ENCODE results near the gene MAB21L2. TPM values are rescaled to one million over a fixed set of nuclear protein-coding genes. Genes with fewer than 3 reads are reported as not detected.
"Not testable (repeated sequence)": the region's sequence is repeated elsewhere in the genome, so short reads cannot be mapped to it uniquely, and the experiment has no call there.

MAB21L2 gene
- total RNA-seq (2014; rRNA removed; shearing (Covaris generic)): not detected in 2 replicates
- polyA plus RNA-seq (2015; cell fraction: cytosol; rRNA removed): not detected in 2 replicates
- polyA plus RNA-seq (2015; cell fraction: nucleus; rRNA removed): not detected in 2 replicates

DNA sequence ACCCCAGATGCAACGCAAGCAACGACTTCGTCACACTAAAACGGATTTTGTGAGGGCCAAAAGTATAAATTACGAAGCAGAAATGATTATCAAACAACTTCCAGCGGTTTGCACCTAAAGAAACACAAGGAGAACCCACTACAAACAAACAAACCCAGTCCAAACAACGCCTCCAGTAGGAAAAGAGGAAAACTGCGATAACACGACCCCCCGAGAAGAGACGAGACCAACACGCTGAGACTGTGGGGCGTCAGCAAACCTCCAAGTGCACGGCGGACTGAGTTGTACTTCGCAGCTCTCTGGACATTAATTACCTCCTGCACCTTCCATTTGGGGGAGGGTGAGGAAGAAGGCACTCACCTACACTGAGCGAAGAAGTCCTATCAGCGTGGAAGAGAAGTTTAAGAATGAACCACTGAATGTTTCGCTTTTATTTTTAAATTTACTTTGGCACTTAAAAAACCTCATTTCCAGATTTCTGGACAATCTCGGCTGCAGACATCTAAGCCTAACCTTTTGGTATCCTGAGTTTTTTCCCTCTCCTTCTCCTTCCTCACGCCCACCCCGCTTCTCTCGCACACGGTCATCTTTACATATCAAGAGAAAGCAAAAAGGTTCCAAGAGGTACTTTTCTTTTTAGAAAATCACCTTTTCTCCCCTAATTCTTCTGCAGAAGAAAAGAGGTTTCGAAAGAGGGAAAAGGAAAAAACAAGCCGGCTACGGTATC, at the start of gene MAB21L2:
Gene MAB21L2, plus strand, starts transcription at position 6 of the 727 bp plus-strand sequence. CDS start 879 bp downstream, outside the sequence.
- DNase-seq (ENCODE audit: low read depth, low spot score): no peak
- in situ Hi-C loops (cut with HindIII; ENCODE audit: low pct_unique_long_range_greater_than_20kb, low sequenced_read_pairs): no loop called here

DNA sequence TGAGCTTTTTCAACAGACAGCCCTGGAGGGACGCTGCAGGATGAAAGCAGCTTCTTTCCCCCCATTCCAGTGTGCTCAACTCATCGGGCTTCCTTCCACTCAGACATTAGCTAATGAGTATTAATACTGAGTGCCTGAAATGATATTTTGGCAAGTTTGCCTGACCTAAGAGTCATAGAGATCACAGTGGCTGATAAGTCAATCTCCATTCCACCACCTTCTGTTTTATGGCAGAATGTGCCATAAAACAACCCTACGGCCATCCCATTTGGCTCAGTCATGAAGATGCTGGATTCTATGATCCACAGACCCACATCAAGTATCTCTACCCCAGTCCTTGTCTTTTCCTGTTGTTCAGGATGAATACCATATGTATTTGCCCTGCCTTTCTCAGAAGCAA, 48.3 kb upstream of the MAB21L2 start:
- in situ Hi-C loops (cut with HindIII; ENCODE audit: low pct_unique_long_range_greater_than_20kb, low sequenced_read_pairs): no loop called here
- DNase-seq (ENCODE audit: low read depth, low spot score): no peak

DNA sequence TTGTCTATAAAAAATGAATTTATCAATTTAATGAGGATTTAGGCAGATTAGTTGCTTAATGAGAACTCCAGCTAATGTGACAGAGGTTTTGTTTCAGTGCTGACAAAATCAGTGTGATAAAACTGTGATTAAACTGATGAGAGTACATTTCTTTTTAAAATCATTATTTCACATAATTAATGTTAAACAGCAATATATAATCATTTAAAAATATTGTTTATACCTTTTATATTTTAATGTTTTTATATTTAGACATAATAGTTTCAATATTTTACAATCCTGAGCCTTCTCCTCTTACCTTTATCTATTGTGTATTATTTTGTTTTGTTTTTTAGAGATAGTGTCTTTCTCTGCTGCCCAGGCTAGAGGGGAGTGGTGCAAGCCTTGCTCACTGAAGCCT, 47.1 kb upstream of the MAB21L2 start:
- in situ Hi-C loops (cut with HindIII; ENCODE audit: low pct_unique_long_range_greater_than_20kb, low sequenced_read_pairs): no loop called here

DNA sequence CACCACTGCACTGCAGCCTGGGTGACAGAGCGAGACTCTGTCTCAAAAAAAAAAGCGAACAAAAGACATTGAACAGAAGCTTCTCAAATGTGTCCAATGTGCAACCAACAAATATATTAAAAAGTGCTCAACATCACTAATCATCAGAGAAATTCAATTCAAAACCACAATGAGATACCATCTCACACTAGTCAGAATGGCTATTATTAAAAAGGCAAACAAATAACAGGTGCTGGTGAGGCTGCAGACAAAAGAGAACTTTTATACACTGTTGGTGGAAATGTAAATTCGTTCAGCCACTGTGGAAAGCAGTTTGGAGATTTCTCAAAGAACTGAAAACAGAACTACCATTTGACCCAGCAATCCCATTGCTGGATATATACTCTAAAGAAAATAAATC, 44.0 kb upstream of the MAB21L2 start:
- in situ Hi-C loops (cut with HindIII; ENCODE audit: low pct_unique_long_range_greater_than_20kb, low sequenced_read_pairs); DNase-seq (ENCODE audit: low read depth, low spot score): not testable (repeated sequence)

More for the DNA sequence above, 47.1 kb upstream of the MAB21L2 start:
- DNase-seq (ENCODE audit: low read depth, low spot score): no peak

DNA sequence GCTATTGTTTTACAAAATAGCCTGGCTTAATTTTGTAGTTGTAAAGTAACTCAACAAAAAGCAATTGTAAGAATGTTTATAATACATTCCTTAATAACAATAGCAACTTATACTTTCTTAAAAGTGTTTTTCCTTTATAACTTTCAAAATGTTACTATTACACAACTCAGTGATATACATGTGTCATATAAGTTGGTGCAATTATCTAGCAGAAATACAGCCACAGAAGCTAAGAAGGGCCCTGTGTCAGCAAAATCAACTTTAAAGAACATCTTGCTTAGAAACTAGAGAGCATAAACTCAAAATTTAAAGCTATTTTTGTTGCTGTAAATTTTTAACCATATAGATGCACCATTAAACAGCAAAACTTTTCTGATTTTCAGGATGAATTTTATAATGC, 41.4 kb upstream of the MAB21L2 start:
- in situ Hi-C loops (cut with HindIII; ENCODE audit: low pct_unique_long_range_greater_than_20kb, low sequenced_read_pairs): no loop called here
- no peak for DNase-seq (ENCODE audit: low read depth, low spot score)

DNA sequence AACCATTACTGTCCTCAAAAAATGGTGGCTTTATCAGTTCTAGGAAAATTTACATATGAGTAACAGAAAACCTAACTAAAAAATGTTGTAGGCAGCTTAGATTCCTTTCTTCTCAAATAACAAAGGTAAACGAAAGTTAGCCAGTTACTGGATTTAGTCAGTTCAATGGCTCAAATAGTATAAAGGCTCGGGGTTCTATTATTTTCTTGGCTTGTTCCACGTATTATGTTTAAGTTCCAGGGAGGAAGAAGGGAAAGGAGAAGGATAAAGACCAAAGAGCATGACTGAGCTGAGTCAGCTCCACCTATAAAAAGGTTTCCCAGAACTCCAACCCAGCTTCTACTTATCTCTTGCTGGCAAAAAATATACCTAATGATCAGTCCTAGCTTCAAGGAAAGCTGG, 41.0 kb upstream of the MAB21L2 start:
- DNase-seq (ENCODE audit: low read depth, low spot score): no peak
- in situ Hi-C loops (cut with HindIII; ENCODE audit: low pct_unique_long_range_greater_than_20kb, low sequenced_read_pairs): no loop called here

DNA sequence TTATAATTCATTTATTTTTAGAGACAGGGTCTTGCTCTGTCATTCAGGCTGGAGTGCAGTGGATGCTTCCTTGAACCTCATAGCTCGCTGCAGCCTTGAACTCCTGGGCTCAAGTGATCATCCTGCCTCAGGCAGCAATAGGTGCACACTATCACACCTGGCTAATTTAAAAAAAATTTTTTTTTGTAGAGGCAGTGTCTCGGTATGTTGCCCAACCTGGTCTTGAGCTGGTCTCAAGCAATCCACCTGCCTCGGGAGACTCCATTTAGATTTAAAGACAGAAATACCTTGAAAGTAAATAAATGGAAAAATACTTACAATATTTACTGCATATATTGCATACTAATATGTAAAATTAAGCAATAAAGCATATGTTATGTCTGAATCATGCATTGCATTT, 40.3 kb upstream of the MAB21L2 start:
- in situ Hi-C loops (cut with HindIII; ENCODE audit: low pct_unique_long_range_greater_than_20kb, low sequenced_read_pairs): no loop called here
- no peak for DNase-seq (ENCODE audit: low read depth, low spot score)

DNA sequence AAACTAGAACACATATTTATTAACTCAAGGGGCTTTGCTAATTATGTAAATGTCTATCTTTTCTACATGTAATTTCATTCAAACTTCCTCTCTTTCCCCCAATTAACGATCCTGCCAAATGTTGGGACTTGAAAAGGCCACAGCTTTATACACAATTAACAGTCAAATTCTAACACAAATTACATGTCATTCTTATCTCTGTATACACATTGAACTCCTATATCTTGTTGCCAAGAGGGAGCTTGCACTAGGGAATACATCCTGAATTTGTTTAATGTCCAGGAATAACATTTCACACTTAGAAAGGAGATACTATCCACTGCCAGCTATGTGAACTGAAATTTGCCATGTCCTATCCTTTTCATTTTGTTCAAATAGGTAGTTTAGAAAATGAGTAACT, 38.9 kb upstream of the MAB21L2 start:
- in situ Hi-C loops (cut with HindIII; ENCODE audit: low pct_unique_long_range_greater_than_20kb, low sequenced_read_pairs): no loop called here
- no peak for DNase-seq (ENCODE audit: low read depth, low spot score)

DNA sequence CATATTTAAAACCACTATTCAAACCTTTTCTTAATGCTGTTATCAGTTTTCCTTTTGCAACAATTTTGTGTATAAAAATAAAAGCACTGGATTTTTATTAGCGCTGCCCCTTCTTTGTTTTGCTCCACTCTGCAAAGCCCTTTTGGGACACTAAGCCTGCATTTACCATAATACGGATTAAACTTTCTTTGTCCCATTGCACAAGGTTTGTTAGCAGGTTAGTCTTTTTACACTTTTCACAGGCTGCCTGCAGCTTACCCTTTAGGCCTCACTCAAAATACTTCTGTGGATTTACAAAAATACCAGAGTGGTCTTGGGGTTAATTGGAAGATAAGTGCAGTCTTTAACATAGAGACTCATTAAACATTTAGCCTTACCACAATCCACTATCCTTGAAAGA, 35.7 kb upstream of the MAB21L2 start:
- DNase-seq (ENCODE audit: low read depth, low spot score): no peak
- in situ Hi-C loops (cut with HindIII; ENCODE audit: low pct_unique_long_range_greater_than_20kb, low sequenced_read_pairs): no loop called here

DNA sequence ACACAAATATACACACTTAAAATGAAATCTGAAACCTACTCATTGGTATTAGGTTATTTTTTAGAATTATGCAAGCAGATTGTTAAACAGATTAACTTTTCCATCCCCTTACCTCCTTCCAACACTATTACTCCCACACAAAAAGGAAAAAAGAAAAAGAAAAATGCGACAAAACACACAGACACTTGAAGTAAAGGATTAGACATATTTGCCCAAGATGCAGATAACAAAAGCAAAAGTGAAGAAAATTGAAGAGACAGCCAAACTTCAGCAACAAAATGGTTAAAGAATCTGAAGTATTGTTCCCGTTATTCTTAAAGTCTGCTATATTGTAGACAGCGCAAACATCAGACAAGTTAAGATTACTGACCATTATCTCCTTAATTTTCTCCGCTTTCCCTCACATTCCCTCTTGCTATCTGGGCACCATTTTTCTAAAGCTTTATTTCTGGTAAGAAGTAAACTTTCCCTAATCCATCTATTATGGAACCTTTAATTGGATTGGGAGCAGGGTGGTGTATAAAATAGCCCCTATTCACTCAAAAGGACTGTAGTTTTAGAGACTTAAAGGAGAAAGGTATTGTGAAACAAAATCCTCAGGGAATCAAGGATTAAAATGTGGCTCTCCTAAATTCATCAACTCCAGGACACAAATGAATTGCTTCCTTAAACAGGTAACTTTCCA, 34.7 kb upstream of the MAB21L2 start:
- in situ Hi-C loops (cut with HindIII; ENCODE audit: low pct_unique_long_range_greater_than_20kb, low sequenced_read_pairs): no loop called here
- DNase-seq (ENCODE audit: low read depth, low spot score): no peak

DNA sequence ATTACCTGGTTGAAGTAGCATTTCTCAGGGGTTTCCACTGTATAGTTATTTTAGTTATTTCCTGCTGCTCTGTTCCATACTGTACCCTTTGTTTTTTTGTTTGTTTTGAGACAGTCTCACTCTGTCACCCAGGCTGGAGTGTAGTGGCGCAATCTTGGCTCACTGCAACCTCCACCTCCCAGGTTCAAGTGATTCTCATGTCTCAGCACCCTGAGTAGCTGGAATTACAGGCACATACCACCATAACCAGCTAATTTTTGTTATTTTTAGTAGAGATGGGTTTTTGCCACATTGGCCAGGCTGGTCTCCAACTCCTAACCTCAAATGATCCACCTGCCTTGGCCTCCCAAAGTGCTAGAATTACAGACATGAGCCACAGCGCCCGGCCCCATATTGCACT, 24.1 kb upstream of the MAB21L2 start:
- in situ Hi-C loops (cut with HindIII; ENCODE audit: low pct_unique_long_range_greater_than_20kb, low sequenced_read_pairs); DNase-seq (ENCODE audit: low read depth, low spot score): not testable (repeated sequence)

DNA sequence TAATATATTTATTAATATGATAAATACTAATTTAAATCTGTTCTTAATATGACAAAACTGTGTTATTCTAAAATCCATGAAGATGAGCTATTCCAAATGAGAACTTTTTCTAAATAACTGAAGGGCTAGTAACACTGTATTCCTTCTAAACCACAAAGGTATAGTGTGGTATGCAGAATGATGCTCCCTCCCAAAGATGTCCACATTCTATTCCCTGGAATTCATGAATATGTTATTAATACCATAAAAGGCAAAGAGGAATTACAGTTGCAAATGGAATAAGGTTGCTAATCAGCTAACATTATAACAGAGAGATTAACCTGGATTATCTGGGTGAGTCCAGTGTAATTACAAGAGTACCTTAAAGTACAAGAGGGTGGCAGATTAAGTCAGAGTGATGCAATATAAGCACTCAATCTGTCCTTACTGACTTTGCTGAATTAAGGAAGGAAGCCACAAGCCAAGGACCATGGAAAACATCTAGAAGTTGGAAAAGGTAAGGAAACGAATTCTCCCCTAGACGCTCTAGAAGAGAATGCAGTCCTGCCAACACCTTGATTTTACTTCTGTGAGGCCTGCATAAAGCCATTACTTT, 20.7 kb upstream of the MAB21L2 start:
- no peak for DNase-seq (ENCODE audit: low read depth, low spot score)
- in situ Hi-C loops (cut with HindIII; ENCODE audit: low pct_unique_long_range_greater_than_20kb, low sequenced_read_pairs): no loop called here

DNA sequence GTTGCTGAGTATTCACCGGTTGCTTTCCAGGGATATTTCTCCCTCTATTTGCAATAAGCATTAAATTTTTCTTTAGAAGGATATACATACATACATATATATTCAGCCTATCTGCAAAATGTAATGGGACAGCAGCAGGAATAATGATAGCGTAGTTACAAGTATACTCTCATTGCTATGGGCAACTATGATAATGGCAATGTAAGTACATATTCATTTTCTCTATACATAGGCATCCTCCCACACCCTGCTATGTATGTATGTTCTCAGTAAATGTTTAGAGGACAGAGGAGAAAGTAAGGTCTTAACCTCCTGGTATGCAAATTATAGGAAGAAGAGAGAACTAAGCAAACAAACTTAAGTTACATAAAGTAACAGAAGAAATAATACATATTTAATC, 19.7 kb upstream of the MAB21L2 start:
- DNase-seq (ENCODE audit: low read depth, low spot score): no peak
- in situ Hi-C loops (cut with HindIII; ENCODE audit: low pct_unique_long_range_greater_than_20kb, low sequenced_read_pairs): no loop called here

DNA sequence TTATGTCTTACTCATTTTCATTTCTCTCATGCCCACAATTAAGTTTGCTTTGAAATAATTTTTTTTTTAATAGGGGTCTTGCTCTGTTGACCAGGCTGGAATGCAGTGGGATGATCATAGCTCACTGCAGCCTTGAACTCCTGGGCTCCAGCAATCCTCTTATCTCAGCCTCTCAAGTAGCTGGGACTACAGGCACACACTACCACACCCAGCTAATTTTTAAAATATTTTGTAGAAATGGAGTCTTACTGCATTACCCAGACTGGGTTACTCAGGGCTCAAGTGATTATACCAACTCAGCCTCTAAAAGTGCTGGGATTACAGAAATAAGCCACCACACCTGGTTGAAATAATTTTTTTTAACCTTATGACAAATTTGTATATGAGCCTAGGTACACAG, 19.2 kb upstream of the MAB21L2 start:
- in situ Hi-C loops (cut with HindIII; ENCODE audit: low pct_unique_long_range_greater_than_20kb, low sequenced_read_pairs): no loop called here
- no peak for DNase-seq (ENCODE audit: low read depth, low spot score)

DNA sequence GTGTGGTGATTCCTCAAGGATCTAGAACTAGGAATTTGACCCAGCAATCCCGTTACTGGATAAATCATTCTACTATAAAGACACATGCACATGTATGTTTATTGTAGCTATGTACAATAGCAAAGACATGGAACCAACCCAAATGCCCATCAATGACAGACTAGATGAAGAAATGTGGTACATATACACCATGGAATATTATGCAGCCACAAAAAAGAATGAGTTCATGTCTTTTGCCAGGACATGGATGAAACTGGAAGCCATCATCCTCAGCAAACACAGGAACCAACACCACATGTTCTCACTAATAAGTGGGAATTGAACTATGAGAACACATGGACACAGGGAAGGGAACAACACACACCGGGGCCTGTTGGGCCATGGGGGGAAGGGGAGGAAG, 17.0 kb upstream of the MAB21L2 start:
- in situ Hi-C loops (cut with HindIII; ENCODE audit: low pct_unique_long_range_greater_than_20kb, low sequenced_read_pairs); DNase-seq (ENCODE audit: low read depth, low spot score): not testable (repeated sequence)

DNA sequence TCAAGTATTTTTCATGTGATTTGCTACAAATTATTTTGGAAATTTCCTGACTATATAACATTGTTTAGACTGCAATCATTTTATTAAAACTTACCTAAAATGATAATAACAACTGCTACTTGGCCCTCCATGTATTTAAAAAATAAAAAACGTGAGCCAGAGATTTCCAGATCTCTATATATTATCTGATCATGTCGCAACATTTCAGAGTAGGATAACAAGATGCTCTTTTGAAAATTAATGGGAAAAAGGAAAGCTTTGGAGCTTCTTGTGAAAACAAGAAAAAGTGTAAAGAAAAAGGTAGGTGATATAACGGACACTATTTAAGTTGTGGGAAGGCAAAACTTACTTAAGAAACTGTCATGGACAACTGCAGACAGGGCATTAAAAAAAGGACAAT, 14.9 kb upstream of the MAB21L2 start:
- DNase-seq (ENCODE audit: low read depth, low spot score): no peak
- in situ Hi-C loops (cut with HindIII; ENCODE audit: low pct_unique_long_range_greater_than_20kb, low sequenced_read_pairs): no loop called here

DNA sequence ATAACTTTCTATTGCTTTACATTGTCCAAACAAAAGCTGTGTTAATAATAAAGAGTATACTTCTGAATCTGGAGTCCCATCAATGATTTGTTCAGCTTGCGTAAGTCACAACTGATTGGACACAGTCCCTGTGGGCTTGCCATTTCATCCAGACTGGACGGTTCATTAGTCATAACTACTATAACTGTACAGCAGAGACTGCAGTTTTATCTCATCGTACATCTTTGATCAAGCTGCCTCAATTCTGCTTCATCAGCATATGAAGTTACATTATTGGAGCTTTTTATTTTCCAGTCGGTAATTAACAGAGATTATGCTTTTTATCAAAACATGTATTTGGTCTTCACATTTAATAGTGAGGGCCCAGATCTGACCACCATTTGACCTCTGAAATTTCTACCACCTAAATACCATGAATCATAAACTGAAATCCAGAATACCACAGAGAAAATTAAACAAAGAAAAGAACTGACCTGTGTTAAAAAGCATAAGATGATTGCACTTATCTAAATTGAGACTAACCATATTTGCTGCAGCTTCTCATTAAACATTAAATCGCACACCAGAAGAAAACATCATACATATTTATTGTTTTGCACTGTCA, 12.5 kb upstream of the MAB21L2 start:
- in situ Hi-C loops (cut with HindIII; ENCODE audit: low pct_unique_long_range_greater_than_20kb, low sequenced_read_pairs): no loop called here
- no peak for DNase-seq (ENCODE audit: low read depth, low spot score)

DNA sequence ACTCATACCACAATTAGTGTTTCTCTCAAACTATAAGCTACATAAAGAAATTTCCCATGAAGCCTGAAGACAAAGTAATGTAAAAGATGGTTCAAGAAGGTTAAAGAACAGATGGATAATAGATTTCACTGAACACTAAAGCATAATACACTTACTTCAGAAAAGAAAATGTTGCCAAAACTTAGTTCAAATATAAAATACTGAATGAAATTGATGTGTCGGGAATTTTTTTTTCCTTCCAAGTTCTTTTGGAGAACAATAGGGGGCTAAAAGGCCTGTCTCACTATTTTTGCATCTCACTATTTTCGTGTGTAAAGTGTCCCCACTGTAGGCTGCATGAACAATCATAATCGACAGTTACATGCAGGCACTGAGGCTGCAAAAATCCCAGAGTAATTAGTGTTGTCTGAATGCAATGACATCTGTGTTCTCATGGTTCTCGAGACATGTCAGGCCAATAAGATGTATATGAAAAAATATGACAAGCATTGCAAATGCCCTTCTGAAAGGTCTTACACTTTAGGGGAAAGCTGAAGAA, 11.9 kb upstream of the MAB21L2 start:
- no peak for DNase-seq (ENCODE audit: low read depth, low spot score)
- in situ Hi-C loops (cut with HindIII; ENCODE audit: low pct_unique_long_range_greater_than_20kb, low sequenced_read_pairs): no loop called here
